Mesenchymal stem cell (in vitro differentiated cells and primary cell): ENCODE data around the gene PDE8A.

Experiments
- DNase-seq: peaks from one replicate; pipeline ENCODE4 v3.0.0-alpha.2; 2013
- H2AFZ ChIP-seq: one replicate; pipeline ENCODE4 v1.6.1; 2013; ENCODE audit warnings: low read depth, mild to moderate bottlenecking, control low read depth, inconsistent platforms, low read length, moderate library complexity
- H2AK5ac ChIP-seq: 2 replicates; pipeline ENCODE4 v1.6.1; 2013; ENCODE audit warnings: low read length, moderate library complexity, mild to moderate bottlenecking, inconsistent platforms; ENCODE audit not compliant: severe bottlenecking
- H2BK120ac ChIP-seq: one replicate; pipeline ENCODE4 v1.6.1; 2013; ENCODE audit warnings: low read depth, mild to moderate bottlenecking, inconsistent platforms, low read length, moderate library complexity
- H2BK12ac ChIP-seq, 2 experiments: one replicate each; pipeline ENCODE4 v1.6.1; 2013; ENCODE audit warnings: inconsistent platforms in 2 of 2, low read length in 2 of 2, mild to moderate bottlenecking in 2 of 2, moderate library complexity in 2 of 2, control low read depth in 1 of 2
- H2BK15ac ChIP-seq: one replicate; pipeline ENCODE4 v1.6.1; 2013; ENCODE audit warnings: mild to moderate bottlenecking, low read depth, inconsistent platforms; ENCODE audit not compliant: poor library complexity, severe bottlenecking
- H2BK5ac ChIP-seq: 2 replicates; pipeline ENCODE4 v1.6.1; 2013; ENCODE audit warnings: low read depth, mild to moderate bottlenecking, low read length, control low read depth, inconsistent platforms; ENCODE audit not compliant: poor library complexity, severe bottlenecking
- H3K14ac ChIP-seq, 2 experiments: one replicate each; pipeline ENCODE4 v1.6.1; 2013; ENCODE audit warnings: inconsistent platforms in 2 of 2, low read length in 2 of 2, control low read depth in 1 of 2, mild to moderate bottlenecking in 1 of 2, moderate library complexity in 1 of 2
- H3K18ac ChIP-seq, 2 experiments: one replicate each; pipeline ENCODE4 v1.6.1; 2013; ENCODE audit warnings: inconsistent platforms in 2 of 2, low read length in 2 of 2, control low read depth in 1 of 2, low read depth in 1 of 2, mild to moderate bottlenecking in 1 of 2
- H3K23ac ChIP-seq, 2 experiments: one replicate each; pipeline ENCODE4 v1.6.1; 2013; ENCODE audit warnings: inconsistent platforms in 2 of 2, low read length in 2 of 2, mild to moderate bottlenecking in 2 of 2, moderate library complexity in 2 of 2, control low read depth in 1 of 2
- H3K27ac ChIP-seq: 2 replicates; pipeline ENCODE4 v1.5.1; 2013; ENCODE audit warnings: mild to moderate bottlenecking, moderate library complexity, low read length, control low read depth, inconsistent platforms; ENCODE audit not compliant: poor library complexity, severe bottlenecking
- H3K27me3 ChIP-seq, 2 experiments: 2 replicates each; pipeline versions ENCODE4 v1.6.1 to v1.7.0; 2013; ENCODE audit warnings: low read length in 2 of 2, mild to moderate bottlenecking in 2 of 2, moderate library complexity in 2 of 2, control low read depth in 1 of 2, inconsistent platforms in 1 of 2; ENCODE audit not compliant: control insufficient read depth in 1 of 2, insufficient read depth in 1 of 2
- H3K36me3 ChIP-seq, 2 experiments: 2 replicates each; pipeline versions ENCODE4 v1.6.1 to v1.7.0; 2013; ENCODE audit warnings: low read length in 2 of 2, control low read depth in 1 of 2, inconsistent platforms in 1 of 2, low read depth in 1 of 2, mild to moderate bottlenecking in 1 of 2; ENCODE audit not compliant: insufficient read depth in 2 of 2, control insufficient read depth in 1 of 2
- H3K4ac ChIP-seq, 2 experiments: one replicate each; pipeline ENCODE4 v1.6.1; 2013; ENCODE audit warnings: inconsistent platforms in 2 of 2, low read length in 2 of 2, mild to moderate bottlenecking in 2 of 2, moderate library complexity in 2 of 2, control low read depth in 1 of 2, low read depth in 1 of 2
- H3K4me1 ChIP-seq: 2 replicates; pipeline ENCODE4 v1.6.1; 2013; ENCODE audit warnings: low read depth, low read length, control low read depth; ENCODE audit not compliant: control insufficient read depth, insufficient read depth
- H3K4me2 ChIP-seq: 2 replicates; pipeline ENCODE4 v1.6.1; 2013; ENCODE audit warnings: low read length, mild to moderate bottlenecking, inconsistent platforms; ENCODE audit not compliant: poor library complexity, severe bottlenecking
- H3K4me3 ChIP-seq, 2 experiments: 2 replicates each; pipeline versions ENCODE4 v1.5.1 to v1.7.0; 2013; ENCODE audit warnings: low read length in 2 of 2, mild to moderate bottlenecking in 2 of 2, control low read depth in 1 of 2, low read depth in 1 of 2; ENCODE audit not compliant: insufficient read depth in 1 of 2
- H3K79me1 ChIP-seq: replicated peaks from 2 replicates; pipeline ENCODE4 v1.6.1; 2013; ENCODE audit warnings: mild to moderate bottlenecking, control low read depth, low read length, inconsistent platforms; ENCODE audit not compliant: poor library complexity, severe bottlenecking
- H3K9ac ChIP-seq: 2 replicates; pipeline ENCODE4 v1.7.0; 2013; ENCODE audit warnings: mild to moderate bottlenecking, low read length, moderate library complexity
- H3K9me3 ChIP-seq: 2 replicates; pipeline ENCODE4 v1.7.0; 2013; ENCODE audit warnings: mild to moderate bottlenecking, low read length; ENCODE audit not compliant: control insufficient read depth
- H4K8ac ChIP-seq: one replicate; pipeline ENCODE4 v1.6.1; 2013; ENCODE audit warnings: inconsistent platforms, mild to moderate bottlenecking, low read length, moderate library complexity
- H4K91ac ChIP-seq: one replicate; pipeline ENCODE4 v1.6.1; 2013; ENCODE audit warnings: mild to moderate bottlenecking, low read length, inconsistent platforms
- WGBS: methylation state at CpG from one replicate; pipeline ENCODE4 v1.1.7; 2013; ENCODE audit warnings: mixed read lengths; 5-methylcytosine and 5-hydroxymethylcytosine counted together

The PDE8A gene

GRCh38 chr15:85154061-85154460 is 172.4 kb downstream of the PDE8A start:
- H3K4me3 ChIP-seq, result no peak overlapping the region
- H4K8ac ChIP-seq, result no peak overlapping the region
- no peaks in the 10 kb centered on the region for H3K36me3 ChIP-seq
- no peak overlapping the region for H2BK12ac ChIP-seq
- no peak overlapping the region for H3K27ac ChIP-seq
- H3K79me1 ChIP-seq, result no peaks in the 10 kb centered on the region
- no peak for DNase-seq
- no peak overlapping the region for H3K14ac ChIP-seq
- H2AFZ ChIP-seq, result no peak overlapping the region
- no peak overlapping the region for H3K4ac ChIP-seq
- H3K27me3 ChIP-seq, result peaks cover 0 to 7% of the 10 kb centered on the region in 2 experiments
- no peaks in the 10 kb centered on the region for H3K4me1 ChIP-seq
- no peak overlapping the region for H3K23ac ChIP-seq
- no peak overlapping the region for H4K91ac ChIP-seq
- no peak overlapping the region for H3K9ac ChIP-seq
- no peak overlapping the region for H2BK5ac ChIP-seq
- no peak overlapping the region for H3K4me2 ChIP-seq
- H2AK5ac ChIP-seq, result no peak overlapping the region
- H2BK15ac ChIP-seq, result no peak overlapping the region
- H2BK120ac ChIP-seq, result no peak overlapping the region
- WGBS, result 42% methylated on average over 1 of the region's 2 CpGs
- peaks cover 5% of the 10 kb centered on the region for H3K9me3 ChIP-seq
- no peak overlapping the region for H3K18ac ChIP-seq

GRCh38 chr15:85155360-85155759 is 173.7 kb downstream of the PDE8A start:
- no peak overlapping the region for H2BK12ac ChIP-seq
- H3K27me3 ChIP-seq, result peaks cover 0 to 7% of the 10 kb centered on the region in 2 experiments
- H2AK5ac ChIP-seq, result no peak overlapping the region
- no peak overlapping the region for H4K8ac ChIP-seq
- no peaks in the 10 kb centered on the region for H3K4me1 ChIP-seq
- H3K18ac ChIP-seq, result no peak overlapping the region
- H4K91ac ChIP-seq, result no peak overlapping the region
- H3K4me3 ChIP-seq, result no peak overlapping the region
- H3K4ac ChIP-seq, result no peak overlapping the region
- peaks cover 5% of the 10 kb centered on the region for H3K9me3 ChIP-seq
- H3K79me1 ChIP-seq, result no peaks in the 10 kb centered on the region
- DNase-seq, result no peak
- H3K27ac ChIP-seq, result no peak overlapping the region
- WGBS, result 85% methylated on average over 7 of the region's 9 CpGs
- no peak overlapping the region for H3K4me2 ChIP-seq
- H3K23ac ChIP-seq, result no peak overlapping the region
- H2BK120ac ChIP-seq, result no peak overlapping the region
- H3K14ac ChIP-seq, result peak overlapping the region in 1 of 2 experiments; percentile 15
- H2AFZ ChIP-seq, result no peak overlapping the region
- H3K36me3 ChIP-seq, result no peaks in the 10 kb centered on the region
- no peak overlapping the region for H2BK15ac ChIP-seq
- H2BK5ac ChIP-seq, result no peak overlapping the region
- no peak overlapping the region for H3K9ac ChIP-seq

GRCh38 chr15:85155857-85156256 is 174.2 kb downstream of the PDE8A start:
- no peak overlapping the region for H3K9ac ChIP-seq
- H2AFZ ChIP-seq, result no peak overlapping the region
- peaks cover 5% of the 10 kb centered on the region for H3K9me3 ChIP-seq
- no peak overlapping the region for H2BK15ac ChIP-seq
- H2AK5ac ChIP-seq, result no peak overlapping the region
- H2BK5ac ChIP-seq, result no peak overlapping the region
- H3K4me2 ChIP-seq, result no peak overlapping the region
- H4K8ac ChIP-seq, result no peak overlapping the region
- WGBS, result 97% methylated on average over 1 of the region's 1 CpG
- H3K23ac ChIP-seq, result no peak overlapping the region
- H3K36me3 ChIP-seq, result no peaks in the 10 kb centered on the region
- H3K79me1 ChIP-seq, result no peaks in the 10 kb centered on the region
- no peak overlapping the region for H2BK12ac ChIP-seq
- H3K14ac ChIP-seq, result no peak overlapping the region
- no peak overlapping the region for H2BK120ac ChIP-seq
- DNase-seq, result no peak
- H3K4ac ChIP-seq, result no peak overlapping the region
- no peak overlapping the region for H3K18ac ChIP-seq
- no peak overlapping the region for H3K4me3 ChIP-seq
- H3K27ac ChIP-seq, result no peak overlapping the region
- no peak overlapping the region for H4K91ac ChIP-seq
- no peaks in the 10 kb centered on the region for H3K4me1 ChIP-seq
- H3K27me3 ChIP-seq, result peaks cover 0 to 7% of the 10 kb centered on the region in 2 experiments

GRCh38 chr15:85157344-85157743 is 175.7 kb downstream of the PDE8A start:
- Histone ChIP-seq H2AK5ac (no peak overlapping the region), H3K27me3 (peaks cover 0 to 7% of the 10 kb centered on the region in 2 experiments), H3K23ac (no peak overlapping the region), H2BK12ac (no peak overlapping the region), H3K36me3 (no peaks in the 10 kb centered on the region), H2BK120ac (no peak overlapping the region), H4K91ac (no peak overlapping the region), H3K14ac (no peak overlapping the region), H3K9me3 (peaks cover 5% of the 10 kb centered on the region), H3K4me2 (no peak overlapping the region), H2BK15ac (no peak overlapping the region), H3K18ac (no peak overlapping the region), H3K4me1 (no peaks in the 10 kb centered on the region), H3K9ac (no peak overlapping the region), H2BK5ac (no peak overlapping the region), H4K8ac (no peak overlapping the region), H2AFZ (no peak overlapping the region), H3K27ac (no peak overlapping the region), H3K79me1 (no peaks in the 10 kb centered on the region), H3K4me3 (no peak overlapping the region), H3K4ac (no peak overlapping the region)
- no peak for DNase-seq
